Keratinocyte (primary cell): ENCODE measurements around the gene CMTR1. TPM values are rescaled to one million over a fixed set of nuclear protein-coding genes. Genes with fewer than 3 reads are reported as not detected.

ENCODE experiments used
- DNase-seq: peaks from one replicate; pipeline ENCODE4 v3.0.0-alpha.2; 2011; ENCODE audit warnings: low read depth, missing footprints, low spot score
- FAIRE-seq: peaks from 2 replicates; lab custom pipeline; 2011; peaks lifted over from hg19 to GRCh38; lab: Jason Lieb, UNC
- H2AFZ ChIP-seq: 2 replicates; pipeline ENCODE4 v1.6.0; 2012; ENCODE audit warnings: low read length, control low read depth, inconsistent platforms; ENCODE audit not compliant: control insufficient read depth
- H3K27ac ChIP-seq: 2 replicates; pipeline ENCODE4 v1.5.1; 2011; ENCODE audit warnings: low read length; ENCODE audit not compliant: control insufficient read depth, insufficient read depth
- H3K27me3 ChIP-seq: 3 replicates; pipeline ENCODE4 v1.6.0; 2011; ENCODE audit warnings: low read length; ENCODE audit not compliant: control insufficient read depth, insufficient read depth; ENCODE audit errors: extremely low read depth
- H3K36me3 ChIP-seq, 2 experiments: 2 replicates in 1 of 2; 3 replicates in 1 of 2; pipeline ENCODE4 v1.5.1; 2011; ENCODE audit warnings: low read length in 2 of 2, mild to moderate bottlenecking in 1 of 2; ENCODE audit not compliant: control insufficient read depth in 2 of 2, insufficient read depth in 2 of 2; ENCODE audit errors: extremely low read depth in 1 of 2
- H3K4me1 ChIP-seq: 3 replicates; pipeline ENCODE4 v1.5.1; 2011; ENCODE audit warnings: low read length; ENCODE audit not compliant: control insufficient read depth, insufficient read depth; ENCODE audit errors: extremely low read depth
- H3K4me2 ChIP-seq: 3 replicates; pipeline ENCODE4 v1.6.0; 2011; ENCODE audit warnings: low read depth, low read length; ENCODE audit not compliant: control insufficient read depth, insufficient read depth; ENCODE audit errors: extremely low read depth
- H3K4me3 ChIP-seq, 3 experiments: fragments of 200-600 bp in 1 of 3; sonication (generic) in 1 of 3; 2 replicates in 2 of 3; 3 replicates in 1 of 3; pipeline ENCODE4 v1.5.1; 2011 to 2016; ENCODE audit warnings: low read length in 3 of 3, mild to moderate bottlenecking in 3 of 3, control low read depth in 2 of 3, inconsistent platforms in 1 of 3, low read depth in 1 of 3, mixed read lengths in 1 of 3, mixed run types in 1 of 3, moderate library complexity in 1 of 3; ENCODE audit not compliant: control insufficient read depth in 2 of 3, insufficient read depth in 2 of 3; ENCODE audit errors: extremely low read depth in 1 of 3
- H3K79me2 ChIP-seq: 2 replicates; pipeline ENCODE4 v1.6.0; 2012; ENCODE audit warnings: low read length; ENCODE audit not compliant: control insufficient read depth, insufficient read depth
- H3K9ac ChIP-seq: 3 replicates; pipeline ENCODE4 v1.6.0; 2011; ENCODE audit warnings: low read length; ENCODE audit not compliant: control insufficient read depth, insufficient read depth; ENCODE audit errors: extremely low read depth
- H3K9me1 ChIP-seq: 3 replicates; pipeline ENCODE4 v1.6.0; 2011; ENCODE audit warnings: low read length; ENCODE audit not compliant: control insufficient read depth, insufficient read depth; ENCODE audit errors: extremely low read depth
- H3K9me3 ChIP-seq: 2 replicates; pipeline ENCODE4 v1.5.1; 2012; ENCODE audit warnings: low read depth, low read length; ENCODE audit not compliant: control insufficient read depth
- H4K20me1 ChIP-seq: 3 replicates; pipeline ENCODE4 v1.6.0; 2011; ENCODE audit warnings: low read length; ENCODE audit not compliant: control insufficient read depth, insufficient read depth; ENCODE audit errors: extremely low read depth
- dilution Hi-C: fragments of 300-500 bp; cut with MboI; formaldehyde crosslinking; loops from one replicate; pipeline ENCODE4 v1.7.0; 2020; ENCODE audit warnings: low sequenced_read_pairs; ENCODE audit not compliant: extremely low pct_ligation_motif_present
- polyA plus RNA-seq, 5 experiments: library from polyadenylated mRNA; depleted of rRNA in 3 of 5; stranded (reverse) in 3 of 5; stranded (forward) in 1 of 5; unstranded in 1 of 5; fragments of >200 nt; gene quantifications; 1 replicate in 1 of 5; 2 replicates in 3 of 5; 3 replicates in 1 of 5; pipeline versions ENCODE4 v1.2.1 to v1.2.3, GENCODE V29; 2011 to 2012; ENCODE audit warnings: missing spikeins in 2 of 5, low read depth in 1 of 5, low replicate concordance in 1 of 5
- TF ChIP-seq, protein P1 (sequence below), 3 experiments: IDR thresholded peaks in 1 of 3; conservative IDR thresholded peaks in 1 of 3; optimal IDR thresholded peaks in 1 of 3; 2 replicates in 2 of 3; 3 replicates in 1 of 3; pipeline versions ENCODE3 to v1.5.1; 2011; ENCODE audit warnings: low read length in 3 of 3, mild to moderate bottlenecking in 3 of 3, moderate library complexity in 2 of 3, control low read depth in 1 of 3, inconsistent platforms in 1 of 3; ENCODE audit not compliant: insufficient read depth in 2 of 3; ENCODE audit errors: extremely low read depth in 1 of 3

Gene CMTR1
- polyA plus RNA-seq, 1 donor (not counting 4 experiments of a cell fraction or from before 2014, with no cell fraction given): 24.6 TPM

GRCh38 chr6:37452522-37452921, 19.5 kb downstream of the CMTR1 start:
- Histone ChIP-seq H3K9me1 (no peaks in the 10 kb centered on the region), H3K4me2 (no peak overlapping the region), H3K9me3 (no peaks in the 10 kb centered on the region), H3K79me2 (no peaks in the 10 kb centered on the region), H4K20me1 (no peaks in the 10 kb centered on the region), H3K27ac (no peak overlapping the region), H3K4me3 (no peak overlapping the region), H3K9ac (no peak overlapping the region), H3K27me3 (no peaks in the 10 kb centered on the region), H3K36me3 (peaks cover 8 to 21% of the 10 kb centered on the region in 2 experiments), H3K4me1 (peaks cover 25% of the 10 kb centered on the region), H2AFZ (no peak overlapping the region)
- FAIRE-seq: no peak
- TF ChIP-seq, protein P1, sequence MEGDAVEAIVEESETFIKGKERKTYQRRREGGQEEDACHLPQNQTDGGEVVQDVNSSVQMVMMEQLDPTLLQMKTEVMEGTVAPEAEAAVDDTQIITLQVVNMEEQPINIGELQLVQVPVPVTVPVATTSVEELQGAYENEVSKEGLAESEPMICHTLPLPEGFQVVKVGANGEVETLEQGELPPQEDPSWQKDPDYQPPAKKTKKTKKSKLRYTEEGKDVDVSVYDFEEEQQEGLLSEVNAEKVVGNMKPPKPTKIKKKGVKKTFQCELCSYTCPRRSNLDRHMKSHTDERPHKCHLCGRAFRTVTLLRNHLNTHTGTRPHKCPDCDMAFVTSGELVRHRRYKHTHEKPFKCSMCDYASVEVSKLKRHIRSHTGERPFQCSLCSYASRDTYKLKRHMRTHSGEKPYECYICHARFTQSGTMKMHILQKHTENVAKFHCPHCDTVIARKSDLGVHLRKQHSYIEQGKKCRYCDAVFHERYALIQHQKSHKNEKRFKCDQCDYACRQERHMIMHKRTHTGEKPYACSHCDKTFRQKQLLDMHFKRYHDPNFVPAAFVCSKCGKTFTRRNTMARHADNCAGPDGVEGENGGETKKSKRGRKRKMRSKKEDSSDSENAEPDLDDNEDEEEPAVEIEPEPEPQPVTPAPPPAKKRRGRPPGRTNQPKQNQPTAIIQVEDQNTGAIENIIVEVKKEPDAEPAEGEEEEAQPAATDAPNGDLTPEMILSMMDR (optimal IDR thresholded peaks at IDR 0.05 in 1 of 3, IDR thresholded peaks at IDR 0.05 in 1 of 3, conservative IDR thresholded peaks at IDR 0.05 in 1 of 3; ENCODE audit: extremely low read depth in 1 of 3, insufficient read depth in 2 of 3, low read length in 3 of 3): no peak
- dilution Hi-C loops: no loop called here
- no peak for DNase-seq

DNA sequence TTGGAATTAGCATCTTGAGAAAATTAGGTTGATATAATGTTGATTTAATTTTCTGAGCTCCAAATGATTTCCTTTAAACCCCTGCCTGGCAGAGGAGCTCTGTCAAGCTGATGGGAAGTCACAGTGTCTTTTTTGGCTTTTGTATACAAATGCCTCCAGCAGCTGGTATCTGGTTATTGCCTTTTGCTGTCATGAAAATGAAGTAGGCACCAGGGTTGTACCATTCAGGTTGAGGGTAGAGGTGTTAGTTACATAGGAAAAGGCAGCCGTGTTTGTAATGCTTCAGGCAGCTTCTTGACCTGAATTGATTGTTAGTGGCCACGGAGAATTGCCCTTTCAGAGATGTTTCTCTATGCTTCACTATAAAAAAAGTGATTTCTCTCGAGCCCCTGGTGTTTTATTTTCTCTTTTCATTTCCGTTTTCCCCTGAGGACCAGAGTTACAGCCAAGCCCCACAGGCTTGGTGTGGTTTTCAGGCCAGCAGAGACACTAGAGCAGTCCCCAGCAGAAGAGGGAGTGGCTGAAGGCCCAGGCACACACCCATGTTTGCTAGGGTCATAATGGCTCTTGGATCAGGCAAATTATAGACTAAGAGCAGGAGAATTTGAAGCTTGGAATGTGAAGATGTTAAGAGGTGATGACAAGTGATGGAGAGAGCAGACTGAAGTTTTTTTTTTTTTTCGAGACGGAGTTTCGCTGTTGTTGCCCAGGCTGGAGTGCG, 21.6 kb downstream of the CMTR1 start:
- Histone ChIP-seq H3K36me3 (peaks cover 17 to 33% of the 10 kb centered on the region in 2 experiments), H3K4me3 (no peak overlapping the region), H3K9ac (no peak overlapping the region), H3K4me2 (no peak overlapping the region), H3K4me1 (peaks cover 28% of the 10 kb centered on the region), H3K27me3 (no peaks in the 10 kb centered on the region), H2AFZ (no peak overlapping the region), H3K27ac (no peak overlapping the region), H3K9me3 (no peaks in the 10 kb centered on the region), H3K79me2 (no peaks in the 10 kb centered on the region), H4K20me1 (no peaks in the 10 kb centered on the region), H3K9me1 (no peaks in the 10 kb centered on the region)
- dilution Hi-C loops: no loop called here
- no peak for FAIRE-seq
- DNase-seq: no peak
- TF ChIP-seq, protein P1 (optimal IDR thresholded peaks at IDR 0.05 in 1 of 3, IDR thresholded peaks at IDR 0.05 in 1 of 3, conservative IDR thresholded peaks at IDR 0.05 in 1 of 3; ENCODE audit: extremely low read depth in 1 of 3, insufficient read depth in 2 of 3, low read length in 3 of 3): no peak
